ENCODE results near the gene AGAP1. TPM values are rescaled to one million over a fixed set of nuclear protein-coding genes. Genes with fewer than 3 reads are reported as not detected.

AGAP1 gene
- total and polyA plus RNA-seq, 2 donors (not counting 3 experiments of a cell fraction or from before 2014, with no cell fraction given) = 10.2 to 20.9 TPM

- Histone ChIP-seq H4K20me1 (replicated peaks; ENCODE audit: control insufficient read depth, extremely low read depth, insufficient read depth, low read length) (no peaks in the 10 kb centered on the region), H3K4me1 (ENCODE audit: control insufficient read depth, extremely low read depth, insufficient read depth, low read length) (peaks cover 25% of the 10 kb centered on the region), H3K9me1 (replicated peaks; ENCODE audit: control insufficient read depth, extremely low read depth, insufficient read depth, low read length) (no peaks in the 10 kb centered on the region), H3K4me2 (ENCODE audit: insufficient read depth, low read length) (peak overlapping the region; percentile 76), H3K4me3 (replicated peaks in 1 of 3; ENCODE audit: insufficient read depth in 1 of 3, low read depth in 1 of 3, low read length in 3 of 3) (peak overlapping the region; percentile 64 to 76 (median 73)), H3K9ac (replicated peaks; ENCODE audit: extremely low read depth, insufficient read depth, low read length) (peak overlapping the region; percentile 76), H3K9me3 (replicated peaks; ENCODE audit: control insufficient read depth, insufficient read depth, low read length) (no peaks in the 10 kb centered on the region), H3K27me3 (ENCODE audit: control insufficient read depth in 2 of 2, insufficient read depth in 2 of 2, low read length in 2 of 2) (peaks cover 3 to 9% of the 10 kb centered on the region in 2 experiments), H3K79me2 (ENCODE audit: control insufficient read depth, insufficient read depth, low read length) (no peaks in the 10 kb centered on the region), H3K27ac (ENCODE audit: insufficient read depth, low read depth, low read length) (peak overlapping the region; percentile 49), H2AFZ (ENCODE audit: low read depth, low read length) (peak overlapping the region; percentile 76), H3K36me3 (ENCODE audit: control insufficient read depth in 2 of 2, extremely low read depth in 1 of 2, insufficient read depth in 2 of 2, low read length in 2 of 2) (no peaks in the 10 kb centered on the region)
- FAIRE-seq (peak; percentile 84), DNase-seq (ENCODE audit: low read depth, low spot score) (peak; percentile 62)
- dilution Hi-C loops (cut with MboI; ENCODE audit: extremely low pct_ligation_motif_present, low sequenced_read_pairs) (no loop called here), intact Hi-C loops (cut with micrococcal nuclease) (loop anchor here (2.0 kb wide), 1 partner anchor 56 kb away; no protein-coding TSS in a partner anchor)
- BruUV-seq (replicated peaks) = TSS peak; percentile 43
- POLR2A ChIA-PET = interaction anchor here (0.6 to 1.0 kb wide), 2 partner anchors 14 to 16 kb away, joined by 5 to 9 read pairs; no protein-coding TSS in a partner anchor
- CTCF ChIA-PET = interaction anchor here (0.7 to 3.7 kb wide), 4 partner anchors 12 to 385 kb away, joined by 3 to 13 read pairs (median 9); no protein-coding TSS in a partner anchor
- no peak for TF ChIP-seq MAX (IDR thresholded peaks at IDR 0.05; ENCODE audit: insufficient read depth, insufficient read length)
- TF ChIP-seq GATA2 (IDR thresholded peaks at IDR 0.05; ENCODE audit: insufficient read depth, insufficient read length, low read depth, low read length) = no peak
- peak; percentile 85 for TF ChIP-seq POLR2AphosphoS5 (IDR thresholded peaks at IDR 0.05; ENCODE audit: insufficient read depth, low read depth, low read length)
- TF ChIP-seq, protein P1, sequence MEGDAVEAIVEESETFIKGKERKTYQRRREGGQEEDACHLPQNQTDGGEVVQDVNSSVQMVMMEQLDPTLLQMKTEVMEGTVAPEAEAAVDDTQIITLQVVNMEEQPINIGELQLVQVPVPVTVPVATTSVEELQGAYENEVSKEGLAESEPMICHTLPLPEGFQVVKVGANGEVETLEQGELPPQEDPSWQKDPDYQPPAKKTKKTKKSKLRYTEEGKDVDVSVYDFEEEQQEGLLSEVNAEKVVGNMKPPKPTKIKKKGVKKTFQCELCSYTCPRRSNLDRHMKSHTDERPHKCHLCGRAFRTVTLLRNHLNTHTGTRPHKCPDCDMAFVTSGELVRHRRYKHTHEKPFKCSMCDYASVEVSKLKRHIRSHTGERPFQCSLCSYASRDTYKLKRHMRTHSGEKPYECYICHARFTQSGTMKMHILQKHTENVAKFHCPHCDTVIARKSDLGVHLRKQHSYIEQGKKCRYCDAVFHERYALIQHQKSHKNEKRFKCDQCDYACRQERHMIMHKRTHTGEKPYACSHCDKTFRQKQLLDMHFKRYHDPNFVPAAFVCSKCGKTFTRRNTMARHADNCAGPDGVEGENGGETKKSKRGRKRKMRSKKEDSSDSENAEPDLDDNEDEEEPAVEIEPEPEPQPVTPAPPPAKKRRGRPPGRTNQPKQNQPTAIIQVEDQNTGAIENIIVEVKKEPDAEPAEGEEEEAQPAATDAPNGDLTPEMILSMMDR (IDR thresholded peaks at IDR 0.05; ENCODE audit: extremely low read depth in 1 of 2, insufficient read depth in 1 of 2, low read depth in 1 of 2, low read length in 2 of 2) = no peak
- no peak for TF ChIP-seq FOS (IDR thresholded peaks at IDR 0.05; ENCODE audit: borderline replicate concordance, insufficient read depth, low read length)
- peak; percentile 96 for TF ChIP-seq POLR2A (IDR thresholded peaks at IDR 0.05; ENCODE audit: low read depth, low read length)
Observed at GRCh38 chr2:236164201-236164924, 670.5 kb downstream of the AGAP1 start.

Data from endothelial cell of umbilical vein (primary cell).